Omental fat pad (tissue), 4 donors: ENCODE results near the gene AOC2. TPM values are rescaled to one million over a fixed set of nuclear protein-coding genes. Genes with fewer than 3 reads are reported as not detected.
"Not testable (repeated sequence)": the region's sequence is repeated elsewhere in the genome, so short reads cannot be mapped to it uniquely, and the experiment has no call there.

Experiments
- ATAC-seq: fragments of 150-250 bp; one replicate; pipeline ENCODE4 v1.9.1; 2016; ENCODE audit warnings: mild to moderate bottlenecking, moderate library complexity; ENCODE audit not compliant: low FRiP score
- DNase-seq: peaks from one replicate; pipeline ENCODE4 v3.0.0-alpha.2; 2019; ENCODE audit warnings: low spot score
- total RNA-seq, 4 donors: library from RNA; depleted of rRNA; stranded (reverse); fragments of >200 nt; gene quantifications; one replicate each; pipeline ENCODE4 v1.1.0, GENCODE V29; 2016
- TF ChIP-seq, protein P1 (sequence below), 3 donors: fragments of 450-650 bp; IDR thresholded peaks; one replicate each; pipeline ENCODE4 v1.5.1; 2016 to 2017; ENCODE audit warnings: antibody characterized with exemption in 3 of 3, mild to moderate bottlenecking in 3 of 3, moderate library complexity in 2 of 3

The AOC2 gene
- total RNA-seq, 4 donors from 2014 or later: 3.2 to 12.5 (median 5.4) TPM

DNA sequence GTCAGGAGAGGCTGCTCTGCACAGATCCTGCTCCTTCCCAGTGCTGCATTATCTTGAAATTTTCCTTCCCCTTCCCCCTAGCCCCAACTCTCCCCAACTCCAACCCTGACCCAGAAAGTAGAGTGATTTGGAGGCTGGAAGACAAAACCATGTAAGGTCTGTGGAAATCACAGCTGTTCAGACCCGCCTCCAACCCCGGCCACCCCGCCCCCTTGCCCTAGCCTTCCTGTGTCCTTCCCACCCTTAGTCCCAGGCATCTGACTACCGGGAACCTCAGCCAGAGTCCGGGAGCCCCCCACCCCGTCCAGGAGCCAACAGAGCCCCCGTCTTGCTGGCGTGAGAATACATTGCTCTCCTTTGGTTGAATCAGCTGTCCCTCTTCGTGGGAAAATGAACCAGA lies 6.6 kb downstream of the AOC2 start, which contains the start of gene AOC3:
AOC3 (plus strand) TSS at position 246 of the 400 bp plus-strand sequence; CDS start at position 391, 145 bp downstream.
- DNase-seq: no peak

GRCh38 chr17:42851371-42852240 lies 7.2 kb downstream of the AOC2 start:
- not testable (repeated sequence) for ATAC-seq, DNase-seq

More for the DNA sequence above, 6.6 kb downstream of the AOC2 start, which contains the start of gene AOC3:
- TF ChIP-seq, protein P1, sequence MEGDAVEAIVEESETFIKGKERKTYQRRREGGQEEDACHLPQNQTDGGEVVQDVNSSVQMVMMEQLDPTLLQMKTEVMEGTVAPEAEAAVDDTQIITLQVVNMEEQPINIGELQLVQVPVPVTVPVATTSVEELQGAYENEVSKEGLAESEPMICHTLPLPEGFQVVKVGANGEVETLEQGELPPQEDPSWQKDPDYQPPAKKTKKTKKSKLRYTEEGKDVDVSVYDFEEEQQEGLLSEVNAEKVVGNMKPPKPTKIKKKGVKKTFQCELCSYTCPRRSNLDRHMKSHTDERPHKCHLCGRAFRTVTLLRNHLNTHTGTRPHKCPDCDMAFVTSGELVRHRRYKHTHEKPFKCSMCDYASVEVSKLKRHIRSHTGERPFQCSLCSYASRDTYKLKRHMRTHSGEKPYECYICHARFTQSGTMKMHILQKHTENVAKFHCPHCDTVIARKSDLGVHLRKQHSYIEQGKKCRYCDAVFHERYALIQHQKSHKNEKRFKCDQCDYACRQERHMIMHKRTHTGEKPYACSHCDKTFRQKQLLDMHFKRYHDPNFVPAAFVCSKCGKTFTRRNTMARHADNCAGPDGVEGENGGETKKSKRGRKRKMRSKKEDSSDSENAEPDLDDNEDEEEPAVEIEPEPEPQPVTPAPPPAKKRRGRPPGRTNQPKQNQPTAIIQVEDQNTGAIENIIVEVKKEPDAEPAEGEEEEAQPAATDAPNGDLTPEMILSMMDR (IDR thresholded peaks at IDR 0.05): no peak
- ATAC-seq: peak; percentile 39

DNA sequence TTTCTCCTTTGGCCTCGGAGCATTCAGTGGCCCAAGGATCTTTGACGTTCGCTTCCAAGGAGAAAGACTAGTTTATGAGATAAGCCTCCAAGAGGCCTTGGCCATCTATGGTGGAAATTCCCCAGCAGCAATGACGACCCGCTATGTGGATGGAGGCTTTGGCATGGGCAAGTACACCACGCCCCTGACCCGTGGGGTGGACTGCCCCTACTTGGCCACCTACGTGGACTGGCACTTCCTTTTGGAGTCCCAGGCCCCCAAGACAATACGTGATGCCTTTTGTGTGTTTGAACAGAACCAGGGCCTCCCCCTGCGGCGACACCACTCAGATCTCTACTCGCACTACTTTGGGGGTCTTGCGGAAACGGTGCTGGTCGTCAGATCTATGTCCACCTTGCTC lies 8.0 kb downstream of the AOC2 start:
- no peak for DNase-seq
- no peak for ATAC-seq
- TF ChIP-seq, protein P1 (IDR thresholded peaks at IDR 0.05): no peak

- TF ChIP-seq, protein P1 (IDR thresholded peaks at IDR 0.05): no peak
- ATAC-seq (no peak), DNase-seq (no peak)
Measured at GRCh38 chr17:42853004-42853403, 8.6 kb downstream of the AOC2 start.

DNA sequence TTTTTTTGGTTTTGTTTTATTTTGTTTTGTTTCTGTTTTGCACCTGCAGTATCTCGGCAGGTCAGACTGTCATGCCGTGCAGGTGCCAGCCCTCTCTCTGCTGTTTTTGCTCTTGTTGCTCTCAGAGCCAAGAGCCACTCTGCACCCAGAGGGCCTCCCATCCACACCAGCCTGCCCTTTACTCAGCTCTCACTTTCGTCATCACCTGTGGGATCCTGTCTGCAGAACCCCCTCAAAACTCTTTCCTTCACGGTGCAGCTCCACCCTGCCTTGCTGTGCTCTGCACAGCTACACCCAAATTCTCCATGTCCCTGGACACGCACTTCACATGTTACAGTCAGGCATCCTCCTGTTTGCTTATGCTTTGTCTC lies 9.2 kb downstream of the AOC2 start:
- ATAC-seq: no peak
- no peak for DNase-seq
- TF ChIP-seq, protein P1 (IDR thresholded peaks at IDR 0.05): no peak

DNA sequence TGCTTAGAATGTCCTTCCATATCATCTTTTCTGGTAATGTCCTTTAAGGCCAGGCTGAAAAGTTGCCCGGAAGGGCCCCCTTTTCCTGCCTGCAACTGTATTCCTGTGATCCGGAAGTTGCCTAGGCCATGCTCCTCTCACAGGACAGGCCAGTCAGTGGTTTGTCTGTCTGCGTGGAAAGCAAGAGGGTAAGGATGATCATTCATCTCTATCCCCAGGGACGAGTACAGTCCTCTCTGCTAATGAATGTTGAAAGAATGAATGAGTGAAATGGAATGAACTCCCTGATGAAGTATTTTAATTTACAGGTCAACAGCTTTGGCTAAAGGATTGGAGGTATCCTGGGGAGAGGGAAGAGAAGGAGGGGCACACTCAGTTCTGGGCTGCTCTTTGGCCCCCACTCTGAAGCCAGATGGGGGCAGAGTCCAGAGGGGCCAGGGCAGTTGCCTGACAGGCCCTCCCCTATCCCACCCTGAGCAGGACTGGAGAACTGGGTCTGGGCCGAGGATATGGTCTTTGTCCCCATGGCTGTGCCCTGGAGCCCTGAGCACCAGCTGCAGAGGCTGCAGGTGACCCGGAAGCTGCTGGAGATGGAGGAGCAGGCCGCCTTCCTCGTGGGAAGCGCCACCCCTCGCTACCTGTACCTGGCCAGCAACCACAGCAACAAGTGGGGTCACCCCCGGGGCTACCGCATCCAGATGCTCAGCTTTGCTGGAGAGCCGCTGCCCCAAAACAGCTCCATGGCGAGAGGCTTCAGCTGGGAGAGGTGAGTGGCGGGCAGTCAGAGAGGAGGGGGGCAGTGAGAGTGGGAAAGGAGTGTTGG lies 9.8 kb downstream of the AOC2 start:
- ATAC-seq (no peak), DNase-seq (no peak)

More for the DNA sequence above, 9.8 kb downstream of the AOC2 start:
- TF ChIP-seq, protein P1 (IDR thresholded peaks at IDR 0.05): no peak
